ENCODE measurements around the gene PRDM5.
"Not testable (repeated sequence)": the region's sequence is repeated elsewhere in the genome, so short reads cannot be mapped to it uniquely, and the experiment has no call there.

PRDM5 gene

DNA sequence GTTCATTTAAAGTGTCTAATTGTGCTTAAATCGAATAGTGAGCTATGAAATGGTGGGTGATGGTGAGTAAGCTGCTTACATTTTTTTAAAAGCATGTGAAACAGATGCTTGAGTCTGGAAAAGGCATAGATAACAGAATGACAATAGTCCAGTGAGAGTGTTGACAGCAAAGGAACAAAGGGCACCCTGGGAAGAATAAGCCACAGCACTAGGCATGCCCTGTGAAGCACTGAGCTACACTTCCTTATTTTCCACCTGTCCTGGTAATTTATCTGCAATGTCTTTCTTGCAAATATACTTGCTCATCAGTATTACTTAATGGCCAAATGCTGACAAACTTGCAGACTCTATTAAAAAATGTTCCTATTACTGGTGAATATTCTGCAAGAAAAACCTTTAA, 168.7 kb downstream of the PRDM5 start:
- DNase-seq (ENCODE audit: low spot score): no peak

DNA sequence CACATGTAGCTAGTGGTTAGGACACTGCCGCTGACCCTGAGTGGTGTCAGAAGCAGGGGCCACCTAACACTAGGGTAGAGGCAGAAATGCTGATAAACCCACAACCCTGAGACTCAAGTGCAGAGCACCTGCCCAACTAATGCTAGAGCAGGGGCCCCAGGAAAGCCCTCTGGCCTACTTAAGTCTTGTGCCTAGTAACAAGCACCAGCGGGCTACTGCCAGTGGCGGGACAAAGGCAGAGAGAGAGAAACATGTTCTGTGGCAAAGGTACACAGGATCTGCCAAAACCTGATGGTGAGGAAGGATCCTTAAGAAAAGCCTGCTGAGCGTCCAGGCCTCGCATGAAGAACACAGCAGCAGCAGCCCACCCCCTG, 172.4 kb downstream of the PRDM5 start:
- DNase-seq (ENCODE audit: low spot score): no peak

DNA sequence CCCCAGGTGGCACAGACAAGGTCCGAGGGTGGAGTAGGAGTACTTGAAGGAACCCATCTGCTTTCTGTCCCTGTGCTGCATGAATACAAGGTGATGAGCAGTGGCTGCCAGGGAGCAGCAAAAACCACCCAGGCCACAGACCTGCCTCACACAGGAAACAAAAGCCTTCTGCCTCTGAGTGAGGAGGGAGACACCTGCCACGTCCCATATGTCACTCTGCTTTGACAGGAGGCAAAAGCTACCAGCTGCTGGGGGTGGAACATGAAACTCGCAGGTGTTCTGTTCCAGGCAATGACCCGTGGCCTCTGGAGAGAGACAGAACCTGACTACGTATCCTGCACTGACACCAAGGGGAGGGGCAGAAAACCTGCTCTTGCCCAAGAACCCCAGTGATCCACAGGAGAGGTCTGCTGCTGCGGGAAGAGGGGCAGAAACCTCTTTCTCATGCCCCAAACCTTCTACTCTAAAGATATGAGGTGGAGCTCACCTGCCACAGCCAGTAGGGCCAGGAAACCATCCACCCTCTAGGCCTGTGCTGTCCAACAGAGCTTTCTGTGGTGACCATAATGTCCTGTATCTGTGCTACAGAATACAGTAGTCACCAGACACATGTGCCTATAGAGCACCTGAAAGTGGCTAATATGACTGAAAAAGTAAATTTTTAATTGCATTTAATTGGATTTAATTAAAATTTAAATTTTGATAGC, 172.9 kb downstream of the PRDM5 start:
- DNase-seq (ENCODE audit: low spot score): no peak

DNA sequence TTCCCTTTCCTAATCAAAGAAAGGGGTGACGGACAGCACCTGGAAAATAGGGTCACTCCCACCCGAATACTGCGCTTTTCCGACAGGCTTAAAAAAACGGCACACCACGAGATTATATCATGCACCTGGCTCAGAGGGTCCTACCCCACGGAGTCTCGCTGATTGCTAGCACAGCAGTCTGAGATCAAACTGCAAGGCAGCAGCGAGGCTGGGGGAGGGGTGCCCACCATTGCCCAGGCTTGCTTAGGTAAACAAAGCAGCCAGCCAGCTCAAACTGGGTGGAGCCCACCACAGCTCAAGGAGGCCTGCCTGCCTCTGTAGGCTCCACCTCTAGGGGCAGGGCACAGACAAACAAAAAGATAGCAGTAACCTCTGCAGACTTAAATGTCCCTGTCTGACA, 180.9 kb downstream of the PRDM5 start:
- DNase-seq (ENCODE audit: low spot score): not testable (repeated sequence)

DNA sequence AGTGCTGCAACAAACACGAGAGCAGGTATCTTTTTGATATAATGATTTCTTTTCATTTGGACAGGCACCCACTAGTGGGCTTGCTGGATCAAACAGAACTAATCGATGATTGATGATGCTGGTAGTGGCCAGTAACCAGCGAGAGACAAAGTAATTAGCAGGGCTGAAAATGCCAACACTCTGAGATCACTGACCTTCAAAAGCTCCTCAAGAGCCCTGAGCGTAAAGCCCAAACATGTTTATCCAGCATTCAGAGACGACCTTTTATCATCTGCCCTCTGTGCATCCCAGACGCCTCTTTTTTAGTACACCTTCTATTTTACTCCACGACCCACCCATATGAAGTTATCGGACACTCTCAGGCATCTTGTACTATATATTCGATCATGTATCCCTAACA, 186.2 kb downstream of the PRDM5 start:
- no peak for DNase-seq (ENCODE audit: low spot score)

DNA sequence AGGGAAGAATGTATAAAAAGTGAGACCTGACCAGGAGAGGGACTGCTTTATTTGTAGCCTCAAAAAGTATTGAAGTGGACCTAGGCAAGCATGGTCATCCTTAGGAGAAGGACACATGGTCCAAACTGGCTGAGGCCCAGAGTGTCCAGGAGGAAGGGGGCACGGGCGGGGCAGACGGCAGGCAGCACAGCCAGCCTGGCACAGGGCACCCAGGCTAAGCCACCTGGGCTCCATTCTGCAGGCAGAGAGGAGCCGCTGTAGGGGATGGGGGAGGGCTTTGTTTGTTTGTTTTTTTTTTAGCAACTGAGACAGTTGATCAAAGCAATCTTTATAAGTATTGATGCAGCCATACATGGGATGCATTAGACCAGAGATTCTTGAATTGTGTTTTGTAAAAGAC, 188.6 kb downstream of the PRDM5 start:
- no peak for DNase-seq (ENCODE audit: low spot score)

DNA sequence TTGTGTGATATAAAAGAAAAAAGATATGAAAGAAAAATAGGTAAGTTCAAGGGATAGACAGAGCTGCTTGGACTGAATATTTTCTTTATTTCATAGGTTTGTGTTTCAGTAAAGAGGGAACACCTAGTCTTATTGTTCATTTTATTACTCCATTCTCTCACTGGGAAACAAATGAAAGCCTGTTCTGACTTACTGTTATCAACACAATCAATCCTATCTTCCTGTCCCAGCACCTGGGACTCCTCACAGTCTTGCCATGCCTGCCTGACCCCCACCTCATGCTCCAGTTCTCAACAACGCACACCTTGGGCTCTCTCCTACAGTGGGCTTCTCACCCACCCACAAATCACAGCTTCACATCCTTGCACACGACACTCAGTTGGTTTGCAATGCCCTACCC, 189.5 kb downstream of the PRDM5 start:
- no peak for DNase-seq (ENCODE audit: low spot score)

DNA sequence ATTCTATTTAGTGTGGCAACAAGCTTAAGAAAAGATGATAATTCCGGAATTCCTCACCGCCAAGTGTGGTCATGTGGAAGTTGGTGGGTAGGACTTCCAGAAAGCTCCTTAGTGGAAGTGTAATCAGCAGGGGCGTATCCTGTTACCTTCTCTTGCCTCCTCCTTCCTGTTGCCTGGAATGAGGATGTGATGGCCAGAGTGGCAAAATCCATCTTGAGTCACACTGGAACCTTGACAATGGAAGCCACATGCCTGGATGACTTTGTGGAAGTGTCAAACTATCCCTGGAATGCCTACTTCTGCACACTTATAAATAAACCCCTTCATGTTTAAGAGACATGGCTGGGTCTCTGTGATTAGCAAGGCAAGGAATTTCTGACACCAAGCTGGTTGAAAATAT, 191.0 kb downstream of the PRDM5 start:
- no peak for DNase-seq (ENCODE audit: low spot score)

DNA sequence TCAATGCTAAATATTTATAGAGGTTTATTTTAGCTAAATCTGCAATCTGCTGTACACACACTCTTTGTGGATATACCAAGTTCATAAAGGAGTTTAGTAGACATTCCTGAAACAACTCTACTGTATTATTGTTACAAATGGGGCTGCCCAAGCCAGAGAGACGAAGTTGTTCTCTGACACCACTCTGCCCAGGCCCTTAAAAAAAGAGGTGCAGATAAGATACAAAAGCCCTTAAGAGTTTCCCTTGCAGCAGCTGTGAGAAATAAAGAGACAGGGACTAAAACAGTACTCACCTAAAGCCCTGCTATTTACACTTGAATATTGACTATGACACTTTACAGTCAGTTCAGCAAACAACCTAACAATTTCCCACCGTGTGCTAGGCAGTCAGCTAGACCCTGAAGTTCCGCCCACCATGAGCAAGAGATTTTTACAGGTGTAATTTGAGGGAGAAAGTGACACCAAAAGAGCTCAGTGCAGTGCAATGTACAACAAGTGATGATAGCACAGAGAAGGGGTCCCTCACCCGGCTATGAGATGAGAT, 191.7 kb downstream of the PRDM5 start:
- no peak for DNase-seq (ENCODE audit: low spot score)

DNA sequence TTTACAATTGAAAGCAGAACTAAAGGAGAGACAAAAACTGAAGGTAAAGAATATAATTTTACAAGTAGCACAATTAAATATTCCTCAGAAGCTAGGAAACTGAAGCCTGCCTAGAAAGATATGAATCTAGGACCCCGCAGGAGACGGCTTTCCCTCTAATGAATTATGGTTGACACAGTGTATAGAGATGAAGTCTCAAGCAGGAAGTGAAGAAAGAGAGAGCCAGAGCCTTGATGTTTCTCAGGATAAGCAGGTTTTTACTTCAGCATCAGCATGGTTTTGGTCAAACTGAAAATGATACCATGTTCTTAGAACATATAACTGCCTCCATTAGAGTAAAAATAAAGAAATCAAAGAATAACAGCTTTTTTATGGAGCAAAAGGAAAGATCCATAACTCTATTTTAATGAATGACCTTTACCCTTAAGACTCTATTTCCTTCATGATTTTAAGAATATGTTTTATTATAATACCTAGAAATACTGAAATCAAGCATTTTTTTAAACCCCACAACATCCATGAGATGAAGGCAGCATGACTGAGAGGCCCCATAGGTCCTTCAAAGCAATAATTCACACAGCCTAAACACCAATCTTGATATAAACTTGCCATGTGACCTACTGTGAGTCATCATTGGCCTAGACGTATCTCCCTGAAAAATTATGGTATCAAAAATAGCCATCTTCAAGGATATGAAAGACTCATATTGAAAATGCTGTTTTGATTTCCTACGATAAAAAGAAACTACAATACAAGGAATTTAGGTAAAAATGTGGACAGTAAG, 193.4 kb downstream of the PRDM5 start:
- DNase-seq (ENCODE audit: low spot score): no peak

DNA sequence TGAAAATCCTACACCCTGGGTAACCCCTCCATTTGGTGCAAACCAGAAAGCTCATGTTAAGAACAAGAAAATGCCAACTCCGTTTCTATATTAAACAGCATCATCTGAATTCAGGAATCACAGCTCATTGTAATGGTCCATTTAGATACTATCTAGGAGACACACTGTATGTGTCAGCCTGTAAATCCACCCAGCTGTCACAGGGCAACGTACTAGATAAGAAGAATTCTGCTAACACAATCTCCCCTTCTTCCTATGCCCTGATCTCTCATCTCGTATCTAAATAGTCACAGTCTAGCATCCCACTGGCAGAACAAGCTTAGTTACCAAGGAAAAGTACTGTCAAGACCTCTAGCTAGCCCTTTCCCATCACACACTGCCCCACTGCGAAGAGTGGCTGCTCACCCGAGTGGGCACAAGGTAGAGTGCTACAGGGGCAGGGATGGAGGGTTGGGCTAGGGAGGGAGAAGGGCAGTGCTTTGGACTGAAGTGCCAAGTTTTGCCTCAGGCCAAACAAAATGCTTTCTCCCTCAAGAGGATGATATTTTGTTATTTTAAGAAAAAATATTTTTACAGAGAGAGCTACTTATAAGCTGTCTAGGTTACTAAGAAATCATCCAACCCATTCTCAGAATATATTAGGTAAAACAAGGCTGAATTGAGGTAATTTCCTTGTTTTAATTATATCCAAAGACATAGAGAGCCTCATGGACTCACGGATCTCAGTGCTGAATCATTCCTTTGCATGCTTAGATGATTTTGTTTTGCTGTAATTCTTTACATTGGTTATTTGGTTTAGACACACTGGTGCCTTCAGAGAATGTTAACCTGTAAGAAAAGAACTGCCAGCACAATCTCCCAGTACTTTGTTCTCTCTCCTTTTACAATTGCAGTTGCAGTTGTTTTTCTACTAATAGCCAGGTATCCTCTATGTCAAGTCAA, 196.6 kb downstream of the PRDM5 start:
- DNase-seq (ENCODE audit: low spot score): no peak

DNA sequence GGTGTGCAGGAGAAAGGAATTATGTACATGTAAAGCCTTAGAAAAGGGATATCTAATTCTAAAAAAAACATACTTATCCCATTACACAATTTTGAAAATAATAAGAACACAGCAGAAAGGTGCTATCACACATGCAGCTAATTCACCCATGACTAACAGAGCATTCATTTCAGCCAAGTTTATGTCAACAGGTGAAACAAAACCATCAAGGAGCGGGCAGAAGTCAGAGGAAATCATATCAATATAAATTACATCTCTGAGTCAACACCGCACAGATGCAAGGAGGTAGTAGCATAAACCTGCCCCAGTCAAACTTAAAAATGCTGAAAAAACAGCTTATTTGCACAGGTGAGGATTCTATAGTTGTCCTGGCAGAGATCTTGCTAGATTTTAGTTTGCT, 197.9 kb downstream of the PRDM5 start:
- DNase-seq (ENCODE audit: low spot score): no peak

DNA sequence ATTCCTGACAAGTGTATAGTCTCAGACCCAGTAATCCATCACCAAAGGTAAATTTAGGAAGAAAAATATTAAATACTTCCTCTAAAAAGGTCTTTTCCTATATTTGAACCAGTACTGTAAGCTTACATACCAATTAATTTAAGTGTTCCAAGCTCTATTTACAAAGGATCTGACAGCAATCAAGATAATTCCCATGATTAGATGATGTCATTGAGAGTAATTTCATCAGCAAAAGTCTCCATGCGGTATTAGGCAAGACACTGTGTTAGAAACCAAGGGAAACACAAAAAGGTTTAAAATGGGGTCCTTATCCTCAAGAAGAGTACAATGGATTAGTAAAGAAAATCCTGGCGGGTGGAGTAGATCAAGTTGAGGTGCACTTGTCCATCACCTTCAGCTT, 198.5 kb downstream of the PRDM5 start:
- no peak for DNase-seq (ENCODE audit: low spot score)

DNA sequence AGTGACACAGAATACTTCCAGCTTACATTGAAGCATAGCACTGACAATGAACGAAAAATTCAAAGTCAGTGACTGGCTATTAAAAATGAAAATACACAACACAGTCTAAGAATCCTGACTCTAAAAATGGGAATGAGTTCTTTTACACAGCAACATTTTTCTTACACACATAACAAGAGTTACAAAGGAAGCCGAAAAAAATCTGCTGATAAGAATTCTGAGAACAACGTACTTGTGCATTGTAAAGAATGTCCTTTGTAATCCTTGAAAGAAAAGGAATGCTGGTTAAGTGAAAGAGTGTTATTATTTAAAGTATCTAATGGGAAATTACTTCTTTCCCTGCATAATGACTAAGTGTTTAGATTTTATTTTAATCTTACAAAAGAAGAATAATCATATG, 199.4 kb downstream of the PRDM5 start:
- DNase-seq (ENCODE audit: low spot score): no peak

DNA sequence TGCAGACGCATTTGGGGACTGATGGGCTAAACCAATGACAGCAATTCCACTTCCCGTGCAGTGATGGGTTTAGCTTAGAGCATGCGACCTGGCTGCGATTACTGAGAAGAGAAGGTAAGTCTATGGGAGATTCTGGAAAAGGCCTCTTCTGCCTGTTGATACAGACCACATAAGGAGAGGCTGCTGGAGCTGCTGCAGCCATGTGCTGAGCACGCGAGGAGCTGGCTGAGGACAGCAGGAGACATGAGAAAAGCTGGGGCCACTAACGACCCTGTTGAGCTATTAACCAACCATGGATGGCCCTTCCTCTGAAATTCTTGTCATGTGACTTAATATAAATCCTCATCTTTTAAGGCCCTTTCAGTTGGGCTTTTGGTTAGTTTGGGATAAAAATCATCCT, 199.9 kb downstream of the PRDM5 start:
- no peak for DNase-seq (ENCODE audit: low spot score)

DNA sequence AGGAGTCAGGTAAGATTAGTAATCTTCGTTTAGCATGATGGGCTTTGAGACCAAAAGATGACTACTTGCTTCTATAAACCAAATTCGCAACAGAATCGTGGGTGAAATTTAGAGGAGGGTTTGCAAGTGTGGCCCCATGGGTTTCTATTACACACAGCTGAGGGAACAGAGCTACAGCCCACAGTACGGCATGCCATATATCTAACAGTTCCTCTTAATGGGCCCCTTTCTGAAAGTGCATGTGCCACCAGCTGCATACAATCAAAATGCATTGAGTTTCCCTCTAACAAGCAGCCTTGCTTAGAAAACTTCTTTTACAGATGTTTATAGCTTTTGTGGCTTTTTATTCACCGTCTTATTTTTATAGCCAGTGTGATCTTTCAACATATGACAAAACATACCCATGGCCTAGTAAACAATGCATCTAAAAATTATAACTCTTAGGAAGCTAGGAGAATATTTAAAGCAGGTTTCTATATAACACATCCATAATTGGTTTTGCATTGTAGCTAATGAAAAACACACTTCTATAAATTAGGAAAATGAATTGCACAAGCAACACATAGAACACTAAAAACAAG, 202.1 kb downstream of the PRDM5 start:
- no peak for DNase-seq (ENCODE audit: low spot score)

DNA sequence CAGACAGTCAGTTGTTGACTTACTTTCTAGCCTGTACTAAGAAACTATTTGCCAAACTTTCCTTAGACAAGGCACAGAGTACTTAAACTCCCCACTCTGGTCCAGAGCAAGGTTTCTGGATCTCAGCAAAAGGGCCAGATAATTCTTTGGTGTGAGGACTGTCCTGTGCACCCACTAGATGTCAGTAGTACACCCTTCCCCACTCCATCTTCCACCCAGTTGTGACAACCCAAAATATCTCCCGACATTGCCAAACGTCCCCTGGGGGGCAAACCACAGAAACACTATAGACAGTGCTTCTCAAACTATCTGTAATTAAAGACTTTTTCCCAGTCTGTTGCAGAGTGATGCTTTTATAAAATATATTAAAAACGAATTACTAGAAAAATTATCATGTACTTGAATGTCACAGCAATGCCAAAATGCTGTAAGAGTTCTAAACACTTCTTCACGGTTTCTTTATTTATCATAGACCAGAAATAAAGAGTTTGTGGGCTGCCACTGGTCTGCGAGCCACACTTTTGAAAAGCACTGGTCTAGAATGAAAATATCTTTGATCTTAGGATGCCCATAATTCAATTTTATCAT, 203.5 kb downstream of the PRDM5 start:
- DNase-seq (ENCODE audit: low spot score): no peak

DNA sequence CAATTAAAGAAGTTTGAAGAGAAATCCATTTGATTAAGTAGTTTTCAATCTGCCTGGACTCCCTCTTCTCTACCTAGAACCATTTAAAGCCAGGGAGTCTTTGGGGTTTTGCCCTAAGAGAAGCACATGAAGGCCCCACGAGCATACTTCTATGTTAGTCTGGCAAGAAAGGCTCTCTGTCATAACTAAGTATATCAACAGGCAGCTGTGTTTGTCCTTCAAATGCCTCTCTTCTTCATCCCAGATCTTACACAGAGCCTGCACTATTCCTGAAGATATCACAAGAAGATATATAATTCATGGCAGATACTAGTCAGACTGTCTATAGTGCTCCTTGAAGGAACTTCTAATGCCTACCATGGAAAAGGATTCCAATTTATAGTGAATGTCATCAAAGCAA, 206.2 kb downstream of the PRDM5 start:
- no peak for DNase-seq (ENCODE audit: low spot score)

DNA sequence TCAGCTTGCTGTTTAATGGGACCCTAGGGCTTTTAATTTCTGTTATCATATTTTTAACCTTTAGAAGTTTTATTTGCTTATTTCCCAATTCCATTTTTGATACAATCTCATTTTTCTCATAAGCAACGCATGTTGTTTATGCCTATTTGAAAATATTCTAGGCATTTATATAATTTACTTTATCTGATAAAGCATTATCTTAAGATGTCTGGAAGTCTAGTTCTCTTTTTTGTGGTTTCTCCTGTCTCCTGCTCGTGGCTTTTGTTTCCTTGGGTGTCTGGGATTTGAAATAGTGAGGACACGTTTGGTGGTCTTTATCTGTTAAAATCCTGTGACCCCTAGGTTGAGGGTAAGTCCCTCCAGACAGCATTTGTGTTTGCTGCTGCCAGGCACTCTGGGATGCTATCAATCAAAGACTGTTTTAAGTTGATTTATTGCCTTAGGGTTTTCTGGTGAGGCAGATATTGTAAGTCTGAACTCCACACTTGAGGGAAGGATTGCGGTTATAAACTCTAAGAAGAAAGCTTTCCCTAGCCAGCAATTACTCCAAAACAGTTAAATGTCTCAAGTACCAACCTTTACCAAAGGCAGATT, 208.0 kb downstream of the PRDM5 start:
- no peak for DNase-seq (ENCODE audit: low spot score)

DNA sequence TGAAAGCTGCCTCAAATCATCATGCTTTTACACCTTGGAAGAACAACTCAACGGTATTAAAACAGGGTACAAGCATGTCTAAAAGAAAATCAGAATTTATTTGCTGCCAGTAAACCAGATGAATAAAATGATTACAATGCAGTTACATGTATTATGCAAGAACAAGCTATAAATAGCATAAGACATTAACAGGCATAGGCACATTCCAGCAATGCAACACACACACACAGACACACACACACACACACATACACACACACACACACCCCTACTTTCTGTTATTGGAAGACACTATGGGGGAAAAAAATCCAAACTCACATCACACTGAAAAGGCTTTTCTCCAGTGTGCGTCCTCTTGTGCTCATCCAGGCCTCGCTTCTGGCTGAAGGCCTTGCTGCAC, 212.5 kb downstream of the PRDM5 start:
- no peak for DNase-seq (ENCODE audit: low spot score)

DNA sequence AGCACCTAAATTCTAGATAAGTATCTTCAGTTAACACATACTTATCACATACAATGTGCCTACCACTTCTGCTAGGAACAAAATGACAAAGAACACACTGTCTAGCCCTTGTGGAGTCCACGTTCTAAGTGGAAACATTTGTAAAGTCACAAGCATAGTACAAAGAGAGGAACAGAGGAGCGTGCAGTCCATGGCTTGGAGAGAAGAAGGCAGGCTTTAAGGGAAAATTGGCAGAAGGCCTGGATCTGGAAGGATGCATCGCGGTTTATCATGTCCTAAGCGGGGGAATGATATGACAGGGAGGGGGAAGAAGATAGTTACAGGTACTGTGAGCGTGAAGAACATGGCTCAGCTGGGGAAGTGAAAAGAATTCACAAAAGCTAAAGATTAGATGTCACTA, 218.0 kb downstream of the PRDM5 start:
- DNase-seq (ENCODE audit: low spot score): no peak

Measured in CD4-positive, alpha-beta T cell treated with Interleukin-15 for 4 hours (primary cell).